ENCODE measurements around the gene MPI.
"Not testable (repeated sequence)": the region's sequence is repeated elsewhere in the genome, so short reads cannot be mapped to it uniquely, and the experiment has no call there.

The MPI gene

GRCh38 chr15:74864296-74864695 lies 25.5 kb upstream of the MPI start:
- DNase-seq, result no peak

GRCh38 chr15:74865316-74865715 lies 24.5 kb upstream of the MPI start:
- no peak for DNase-seq

- no peak for DNase-seq
Observed at GRCh38 chr15:74866090-74866489, 23.8 kb upstream of the MPI start.

- no peak for DNase-seq
Observed at GRCh38 chr15:74867466-74868038, 22.3 kb upstream of the MPI start.

GRCh38 chr15:74868059-74868458 lies 21.8 kb upstream of the MPI start:
- DNase-seq, result no peak

- no peak for DNase-seq
Observed at GRCh38 chr15:74869372-74869725, 20.5 kb upstream of the MPI start.

GRCh38 chr15:74869726-74870407 lies 20.0 kb upstream of the MPI start:
- no peak for DNase-seq

GRCh38 chr15:74870436-74871215 lies 19.2 kb upstream of the MPI start:
- DNase-seq, result no peak

- DNase-seq, result no peak
Observed at GRCh38 chr15:74872702-74873035, 17.2 kb upstream of the MPI start.

- DNase-seq, result peak; percentile 88 to 93
Observed at GRCh38 chr15:74873036-74873755, 16.6 kb upstream of the MPI start, which contains the start of gene SCAMP2. SCAMP2 (minus strand) TSS chr15:74873365; CDS start chr15:74873255, 110 bp downstream.

GRCh38 chr15:74873756-74874424 lies 16.0 kb upstream of the MPI start:
- DNase-seq, result no peak

GRCh38 chr15:74878273-74878672 lies 11.6 kb upstream of the MPI start:
- no peak for DNase-seq

- DNase-seq, result no peak
Observed at GRCh38 chr15:74882528-74882927, 7.3 kb upstream of the MPI start.

- no peak for DNase-seq
Observed at GRCh38 chr15:74884428-74885223, 5.2 kb upstream of the MPI start.

- no peak for DNase-seq
Observed at GRCh38 chr15:74885461-74885860, 4.4 kb upstream of the MPI start.

GRCh38 chr15:74887537-74888193 lies 2.2 kb upstream of the MPI start:
- not testable (repeated sequence) for DNase-seq

GRCh38 chr15:74888716-74889115 lies 1.1 kb upstream of the MPI start:
- no peak for DNase-seq

- DNase-seq, result peak in 1 of 2 experiments; percentile 57
Observed at GRCh38 chr15:74889390-74889882, 406 bp upstream of the MPI start.

GRCh38 chr15:74890665-74890960 lies 771 bp downstream of the MPI start:
- no peak for DNase-seq

GRCh38 chr15:74891469-74891868 lies 1.6 kb downstream of the MPI start:
- no peak for DNase-seq

- no peak for DNase-seq
Observed at GRCh38 chr15:74892313-74892712, 2.5 kb downstream of the MPI start.

- no peak for DNase-seq
Observed at GRCh38 chr15:74892931-74893330, 3.1 kb downstream of the MPI start.

All from cerebellar nuclear complex (tissue), 1 donor.